Diencephalon (tissue), 1 donor: Measurements from ENCODE around the gene TRMU. TPM values are rescaled to one million over a fixed set of nuclear protein-coding genes. Genes with fewer than 3 reads are reported as not detected.

Experiments used
- total RNA-seq: library from RNA; depleted of rRNA; stranded (reverse); fragments of >200 nt; gene quantifications from one replicate; pipeline ENCODE4 v1.2.3, GENCODE V29; 2014

TRMU gene
- total RNA-seq = 25.4 TPM

DNA sequence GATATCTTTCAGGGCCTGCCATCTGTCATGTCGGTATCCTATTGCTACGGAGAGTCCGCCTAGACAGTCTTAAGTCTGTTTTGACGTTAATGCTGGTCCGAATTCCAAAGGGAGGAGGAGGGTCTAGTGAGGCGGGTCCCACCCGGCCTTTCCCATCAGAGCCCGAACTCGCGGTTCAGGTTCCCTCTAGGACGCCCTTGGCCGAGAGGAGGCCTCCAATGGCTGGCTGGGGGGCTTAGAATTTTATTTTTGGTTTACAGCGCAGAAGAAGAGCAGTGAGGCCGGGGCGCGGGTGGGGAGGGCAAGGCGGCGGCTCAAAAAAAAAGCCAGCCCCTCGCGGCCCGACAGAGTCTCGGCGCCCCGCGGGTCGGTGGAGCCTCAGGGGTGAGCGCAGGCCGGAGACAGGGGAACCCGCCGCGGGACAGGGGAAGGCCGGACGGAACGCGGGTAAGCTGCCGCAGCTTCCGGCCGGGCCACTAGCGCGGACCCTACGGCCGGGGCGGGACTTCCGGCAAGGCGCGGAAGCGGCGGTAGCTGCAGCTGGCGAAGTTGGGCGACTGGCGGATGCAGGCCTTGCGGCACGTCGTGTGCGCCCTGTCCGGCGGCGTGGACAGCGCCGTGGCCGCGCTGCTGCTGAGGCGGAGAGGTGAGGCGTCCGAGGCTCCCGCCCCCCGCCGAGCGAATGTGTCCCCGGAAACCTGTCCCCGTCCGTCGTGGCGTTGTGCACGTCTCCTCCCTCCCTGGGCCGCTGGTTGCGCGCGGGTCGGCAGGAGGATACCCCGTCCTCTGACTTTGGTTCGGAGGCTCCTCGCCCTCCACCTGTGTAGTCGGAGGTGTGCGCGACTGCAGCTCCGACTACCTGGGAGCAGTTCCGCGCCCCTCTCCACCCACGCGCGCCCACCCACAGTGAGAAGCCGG is at the start of gene TRMU:
TSS of gene TRMU (plus strand) at position 514 of the 918 bp plus-strand sequence. CDS start at position 565, 51 bp downstream.

DNA sequence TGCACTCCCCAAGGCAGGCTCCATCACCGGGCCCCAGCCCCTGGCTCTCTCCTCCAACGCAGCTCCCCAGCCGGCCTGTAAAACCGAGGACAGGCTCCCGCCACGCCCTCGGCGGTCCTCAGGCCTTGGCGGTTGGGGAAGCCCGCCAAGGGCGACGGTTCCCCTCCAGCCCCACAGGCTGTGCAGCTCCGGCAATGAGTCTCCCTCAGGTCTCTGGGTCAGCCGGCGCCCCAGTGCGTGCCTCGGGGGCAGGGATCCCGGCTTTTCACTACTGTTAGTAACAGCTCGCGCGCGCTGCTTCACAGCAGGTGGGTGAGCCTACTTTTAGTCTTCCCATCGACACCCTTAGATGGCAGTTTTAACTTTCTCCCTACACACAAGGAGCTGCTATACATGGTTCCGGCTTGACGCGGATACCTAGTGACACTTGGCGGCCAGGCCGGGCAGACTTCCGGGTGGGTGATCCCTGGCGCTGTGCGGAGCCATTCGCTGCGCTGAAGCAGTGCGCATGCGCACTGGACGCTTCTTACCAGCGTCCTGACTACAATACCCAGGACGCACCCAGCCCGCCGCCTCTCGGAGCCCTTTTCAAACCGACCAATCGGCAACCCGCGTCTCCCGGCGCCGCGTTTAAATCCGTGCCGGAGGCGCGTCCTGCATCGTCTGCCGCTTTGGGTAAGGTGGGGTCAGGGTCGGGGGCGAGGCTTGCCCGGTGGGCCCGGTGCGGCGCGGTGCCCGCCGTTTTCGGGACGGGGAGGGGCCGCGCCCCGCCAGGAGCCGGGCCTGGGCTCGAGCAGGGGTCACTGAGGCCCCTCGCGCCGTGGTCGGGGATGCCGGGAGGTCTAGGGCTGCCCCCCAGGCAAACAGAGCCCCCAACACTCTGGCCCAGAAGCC is 39.0 kb upstream of the TRMU start, which contains the start of gene GTSE1:
TSS of gene GTSE1 (plus strand) at position 614 of the 894 bp plus-strand sequence. CDS start 531 bp downstream, outside the sequence.

Other genes starting within 250 kb of the TRMU start
- 9.7 TPM for gene PPARA, start 185.2 kb upstream of the TRMU start, total RNA-seq
- gene CDPF1, start 85.4 kb upstream of the TRMU start, total RNA-seq = 10.6 TPM
- under 0.01 TPM for gene PKDREJ, start 72.4 kb upstream of the TRMU start, total RNA-seq
- gene TTC38, start 67.7 kb upstream of the TRMU start, total RNA-seq = 13.8 TPM
- 3.0 TPM for gene GTSE1, start 38.8 kb upstream of the TRMU start, total RNA-seq
- 4.4 TPM for gene CELSR1, start 201.9 kb downstream of the TRMU start, total RNA-seq